ENCODE data around the gene GINS1. TPM values are rescaled to one million over a fixed set of nuclear protein-coding genes. Genes with fewer than 3 reads are reported as not detected.

GINS1 gene
- total and polyA plus RNA-seq, 2 of the 13 experiments (the other 11 are each of a cell fraction or from before 2014, with no cell fraction given): 14.6 to 59.9 TPM

DNA sequence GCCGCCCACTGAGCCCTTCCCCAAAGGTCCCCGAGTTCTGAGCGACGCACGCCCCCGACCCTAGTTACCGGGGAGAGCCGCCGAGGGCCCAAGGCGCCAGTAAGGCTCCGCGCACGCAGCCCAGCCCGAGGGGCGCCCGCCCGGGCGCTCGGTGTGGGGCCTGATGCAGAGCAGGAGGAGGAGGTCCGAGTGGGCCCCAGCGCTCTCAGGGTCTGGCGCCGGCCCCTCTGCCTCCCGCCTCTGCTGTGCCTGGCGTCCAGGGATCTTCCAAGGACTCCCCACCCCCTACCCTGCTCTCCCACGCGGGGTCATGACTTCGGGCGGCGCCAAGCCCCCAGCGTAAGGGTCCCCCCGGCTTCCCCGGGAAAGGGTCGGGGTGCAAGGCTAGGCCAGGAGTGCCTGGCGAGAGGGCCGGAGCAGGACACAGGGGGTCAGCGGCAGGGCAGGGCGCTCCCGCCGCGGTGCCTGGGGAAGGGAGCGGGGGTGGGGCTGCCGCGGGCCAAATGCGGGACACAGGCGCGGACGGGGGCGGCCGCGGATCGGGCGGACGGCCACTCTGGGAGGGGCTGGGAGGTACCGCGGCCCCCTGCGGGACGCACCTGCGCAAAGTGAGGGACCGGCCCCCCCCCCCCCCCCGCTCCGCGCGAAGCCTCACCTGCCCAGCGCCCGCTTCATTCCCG lies 17.5 kb upstream of the GINS1 start (continued):
- TF ChIP-seq, protein P1, sequence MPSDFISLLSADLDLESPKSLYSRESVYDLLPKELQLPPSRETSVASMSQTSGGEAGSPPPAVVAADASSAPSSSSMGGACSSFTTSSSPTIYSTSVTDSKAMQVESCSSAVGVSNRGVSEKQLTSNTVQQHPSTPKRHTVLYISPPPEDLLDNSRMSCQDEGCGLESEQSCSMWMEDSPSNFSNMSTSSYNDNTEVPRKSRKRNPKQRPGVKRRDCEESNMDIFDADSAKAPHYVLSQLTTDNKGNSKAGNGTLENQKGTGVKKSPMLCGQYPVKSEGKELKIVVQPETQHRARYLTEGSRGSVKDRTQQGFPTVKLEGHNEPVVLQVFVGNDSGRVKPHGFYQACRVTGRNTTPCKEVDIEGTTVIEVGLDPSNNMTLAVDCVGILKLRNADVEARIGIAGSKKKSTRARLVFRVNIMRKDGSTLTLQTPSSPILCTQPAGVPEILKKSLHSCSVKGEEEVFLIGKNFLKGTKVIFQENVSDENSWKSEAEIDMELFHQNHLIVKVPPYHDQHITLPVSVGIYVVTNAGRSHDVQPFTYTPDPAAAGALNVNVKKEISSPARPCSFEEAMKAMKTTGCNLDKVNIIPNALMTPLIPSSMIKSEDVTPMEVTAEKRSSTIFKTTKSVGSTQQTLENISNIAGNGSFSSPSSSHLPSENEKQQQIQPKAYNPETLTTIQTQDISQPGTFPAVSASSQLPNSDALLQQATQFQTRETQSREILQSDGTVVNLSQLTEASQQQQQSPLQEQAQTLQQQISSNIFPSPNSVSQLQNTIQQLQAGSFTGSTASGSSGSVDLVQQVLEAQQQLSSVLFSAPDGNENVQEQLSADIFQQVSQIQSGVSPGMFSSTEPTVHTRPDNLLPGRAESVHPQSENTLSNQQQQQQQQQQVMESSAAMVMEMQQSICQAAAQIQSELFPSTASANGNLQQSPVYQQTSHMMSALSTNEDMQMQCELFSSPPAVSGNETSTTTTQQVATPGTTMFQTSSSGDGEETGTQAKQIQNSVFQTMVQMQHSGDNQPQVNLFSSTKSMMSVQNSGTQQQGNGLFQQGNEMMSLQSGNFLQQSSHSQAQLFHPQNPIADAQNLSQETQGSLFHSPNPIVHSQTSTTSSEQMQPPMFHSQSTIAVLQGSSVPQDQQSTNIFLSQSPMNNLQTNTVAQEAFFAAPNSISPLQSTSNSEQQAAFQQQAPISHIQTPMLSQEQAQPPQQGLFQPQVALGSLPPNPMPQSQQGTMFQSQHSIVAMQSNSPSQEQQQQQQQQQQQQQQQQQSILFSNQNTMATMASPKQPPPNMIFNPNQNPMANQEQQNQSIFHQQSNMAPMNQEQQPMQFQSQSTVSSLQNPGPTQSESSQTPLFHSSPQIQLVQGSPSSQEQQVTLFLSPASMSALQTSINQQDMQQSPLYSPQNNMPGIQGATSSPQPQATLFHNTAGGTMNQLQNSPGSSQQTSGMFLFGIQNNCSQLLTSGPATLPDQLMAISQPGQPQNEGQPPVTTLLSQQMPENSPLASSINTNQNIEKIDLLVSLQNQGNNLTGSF (CRISPR knock-in tag; IDR thresholded peaks at IDR 0.05): 0 out of 2 replicates have a peak, but pooled peaks have one; percentile 3
- peak; percentile 57; the same call in 1 of the 2 replicates for TF ChIP-seq ZSCAN25 (CRISPR knock-in tag; IDR thresholded peaks at IDR 0.05)
- peak; percentile 60; the same call in 1 of the 2 replicates for TF ChIP-seq PAX8 (CRISPR knock-in tag; IDR thresholded peaks at IDR 0.05; ENCODE audit: borderline replicate concordance)
- TF ChIP-seq, protein P2, sequence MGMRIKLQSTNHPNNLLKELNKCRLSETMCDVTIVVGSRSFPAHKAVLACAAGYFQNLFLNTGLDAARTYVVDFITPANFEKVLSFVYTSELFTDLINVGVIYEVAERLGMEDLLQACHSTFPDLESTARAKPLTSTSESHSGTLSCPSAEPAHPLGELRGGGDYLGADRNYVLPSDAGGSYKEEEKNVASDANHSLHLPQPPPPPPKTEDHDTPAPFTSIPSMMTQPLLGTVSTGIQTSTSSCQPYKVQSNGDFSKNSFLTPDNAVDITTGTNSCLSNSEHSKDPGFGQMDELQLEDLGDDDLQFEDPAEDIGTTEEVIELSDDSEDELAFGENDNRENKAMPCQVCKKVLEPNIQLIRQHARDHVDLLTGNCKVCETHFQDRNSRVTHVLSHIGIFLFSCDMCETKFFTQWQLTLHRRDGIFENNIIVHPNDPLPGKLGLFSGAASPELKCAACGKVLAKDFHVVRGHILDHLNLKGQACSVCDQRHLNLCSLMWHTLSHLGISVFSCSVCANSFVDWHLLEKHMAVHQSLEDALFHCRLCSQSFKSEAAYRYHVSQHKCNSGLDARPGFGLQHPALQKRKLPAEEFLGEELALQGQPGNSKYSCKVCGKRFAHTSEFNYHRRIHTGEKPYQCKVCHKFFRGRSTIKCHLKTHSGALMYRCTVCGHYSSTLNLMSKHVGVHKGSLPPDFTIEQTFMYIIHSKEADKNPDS (CRISPR knock-in tag; IDR thresholded peaks at IDR 0.05): peak; percentile 85
- TF ChIP-seq RFXAP (CRISPR knock-in tag; IDR thresholded peaks at IDR 0.05; ENCODE audit: borderline replicate concordance): peak; percentile 87
- TF ChIP-seq ZNF292 (CRISPR knock-in tag; IDR thresholded peaks at IDR 0.05; ENCODE audit: borderline replicate concordance, low read depth): peak; percentile 72; the same call in 1 of the 2 replicates
- no peak for TF ChIP-seq MAZ (IDR thresholded peaks at IDR 0.05; ENCODE audit: borderline replicate concordance, low read depth, low read length)
- TF ChIP-seq MAZ (CRISPR knock-in tag; IDR thresholded peaks at IDR 0.05; ENCODE audit: low read depth): peak; percentile 86
- TF ChIP-seq NR2F1 (CRISPR knock-in tag; IDR thresholded peaks at IDR 0.05): peak in 1 of 2 experiments; percentile 30; a peak in 2 of 4 replicates
- TF ChIP-seq ZNF547 (CRISPR knock-in tag; IDR thresholded peaks at IDR 0.05): peak; percentile 66
- TF ChIP-seq, protein P3, sequence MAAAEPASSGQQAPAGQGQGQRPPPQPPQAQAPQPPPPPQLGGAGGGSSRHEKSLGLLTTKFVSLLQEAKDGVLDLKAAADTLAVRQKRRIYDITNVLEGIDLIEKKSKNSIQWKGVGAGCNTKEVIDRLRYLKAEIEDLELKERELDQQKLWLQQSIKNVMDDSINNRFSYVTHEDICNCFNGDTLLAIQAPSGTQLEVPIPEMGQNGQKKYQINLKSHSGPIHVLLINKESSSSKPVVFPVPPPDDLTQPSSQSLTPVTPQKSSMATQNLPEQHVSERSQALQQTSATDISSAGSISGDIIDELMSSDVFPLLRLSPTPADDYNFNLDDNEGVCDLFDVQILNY (CRISPR knock-in tag; conservative IDR thresholded peaks at IDR 0.05): no peak
- peak; percentile 80; the same call in 1 of the 2 replicates for TF ChIP-seq ZNF274 (CRISPR knock-in tag; IDR thresholded peaks at IDR 0.05)
- peak; percentile 43; the same call in 1 of the 2 replicates for TF ChIP-seq TSC22D2 (CRISPR knock-in tag; IDR thresholded peaks at IDR 0.05; ENCODE audit: borderline replicate concordance)
- peak; percentile 94 for TF ChIP-seq ZNF777 (CRISPR knock-in tag; IDR thresholded peaks at IDR 0.05)
- TF ChIP-seq, protein P4, sequence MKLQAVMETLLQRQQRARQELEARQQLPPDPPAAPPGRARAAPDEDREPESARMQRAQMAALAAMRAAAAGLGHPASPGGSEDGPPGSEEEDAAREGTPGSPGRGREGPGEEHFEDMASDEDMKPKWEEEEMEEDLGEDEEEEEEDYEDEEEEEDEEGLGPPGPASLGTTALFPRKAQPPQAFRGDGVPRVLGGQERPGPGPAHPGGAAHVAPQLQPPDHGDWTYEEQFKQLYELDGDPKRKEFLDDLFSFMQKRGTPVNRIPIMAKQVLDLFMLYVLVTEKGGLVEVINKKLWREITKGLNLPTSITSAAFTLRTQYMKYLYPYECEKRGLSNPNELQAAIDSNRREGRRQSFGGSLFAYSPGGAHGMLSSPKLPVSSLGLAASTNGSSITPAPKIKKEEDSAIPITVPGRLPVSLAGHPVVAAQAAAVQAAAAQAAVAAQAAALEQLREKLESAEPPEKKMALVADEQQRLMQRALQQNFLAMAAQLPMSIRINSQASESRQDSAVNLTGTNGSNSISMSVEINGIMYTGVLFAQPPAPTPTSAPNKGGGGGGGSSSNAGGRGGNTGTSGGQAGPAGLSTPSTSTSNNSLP (IDR thresholded peaks at IDR 0.05; ENCODE audit: low read depth, low read length): no peak
- TF ChIP-seq ZFP90 (CRISPR knock-in tag; IDR thresholded peaks at IDR 0.05; ENCODE audit: borderline replicate concordance): peak; percentile 86; the same call in 1 of the 2 replicates
- TF ChIP-seq ARHGAP35 (CRISPR knock-in tag; IDR thresholded peaks at IDR 0.05; ENCODE audit: borderline replicate concordance): peak; percentile 87
- peak; percentile 76; the same call in 1 of the 2 replicates for TF ChIP-seq ZNF703 (CRISPR knock-in tag; IDR thresholded peaks at IDR 0.05; ENCODE audit: borderline replicate concordance)

Data from HepG2 (cell line).